HG02943 (cell line): Measurements from ENCODE around the gene MIGA1.

Experiments used
- ATAC-seq: cut with Tn5 transposase; IDR thresholded peaks from one replicate; pipeline ENCODE4 v1.9.1; 2021; ENCODE audit warnings: mild to moderate bottlenecking, low read depth, moderate library complexity; ENCODE audit not compliant: unreplicated experiment

Gene MIGA1

GRCh38 chr1:77841574-77841973, 62.1 kb downstream of the MIGA1 start:
- ATAC-seq, result no peak

GRCh38 chr1:77845951-77846350, 66.5 kb downstream of the MIGA1 start:
- no peak for ATAC-seq

- ATAC-seq, result no peak
Observed at GRCh38 chr1:77846966-77847365, 67.5 kb downstream of the MIGA1 start.

GRCh38 chr1:77847621-77848080, 68.2 kb downstream of the MIGA1 start:
- no peak for ATAC-seq

- ATAC-seq, result no peak
Observed at GRCh38 chr1:77850082-77850481, 70.6 kb downstream of the MIGA1 start.

GRCh38 chr1:77857552-77857951, 78.1 kb downstream of the MIGA1 start:
- no peak for ATAC-seq

GRCh38 chr1:77858725-77859124, 79.3 kb downstream of the MIGA1 start:
- ATAC-seq, result no peak

- no peak for ATAC-seq
Observed at GRCh38 chr1:77859248-77859647, 79.8 kb downstream of the MIGA1 start.

GRCh38 chr1:77866296-77866695, 86.8 kb downstream of the MIGA1 start:
- no peak for ATAC-seq

- no peak for ATAC-seq
Observed at GRCh38 chr1:77872645-77873044, 93.2 kb downstream of the MIGA1 start.

- no peak for ATAC-seq
Observed at GRCh38 chr1:77873461-77873860, 94.0 kb downstream of the MIGA1 start.

GRCh38 chr1:77874804-77875445, 95.5 kb downstream of the MIGA1 start:
- no peak for ATAC-seq

- no peak for ATAC-seq
Observed at GRCh38 chr1:77876884-77877283, 97.4 kb downstream of the MIGA1 start.

GRCh38 chr1:77881061-77881460, 101.6 kb downstream of the MIGA1 start:
- no peak for ATAC-seq

- ATAC-seq, result no peak
Observed at GRCh38 chr1:77882411-77882810, 103.0 kb downstream of the MIGA1 start.

- no peak for ATAC-seq
Observed at GRCh38 chr1:77888081-77888780, 108.8 kb downstream of the MIGA1 start, which contains the start of gene NEXN. TSS of gene NEXN (plus strand) at chr1:77888624. CDS start at chr1:77916107, 27,483 bp downstream.

- no peak for ATAC-seq
Observed at GRCh38 chr1:77888781-77889642, 109.6 kb downstream of the MIGA1 start.

- ATAC-seq, result no peak
Observed at GRCh38 chr1:77889671-77890070, 110.2 kb downstream of the MIGA1 start.

- no peak for ATAC-seq
Observed at GRCh38 chr1:77891200-77891599, 111.8 kb downstream of the MIGA1 start.

- no peak for ATAC-seq
Observed at GRCh38 chr1:77899647-77900320, 120.3 kb downstream of the MIGA1 start.
